Stimulated activated CD4-positive, alpha-beta T cell treated with anti-CD3 and anti-CD28 coated beads, Interleukin-1b, Interleukin-23, amount 100 ng/mL, for 4 hours (primary cell): ENCODE results near the gene CDH4.

Source experiments
- DNase-seq, 2 donors: peaks; one replicate each; pipeline ENCODE4 v3.0.0-alpha.2; 2020; ENCODE audit warnings: low read depth in 2 of 2

The CDH4 gene

GRCh38 chr20:61731363-61732181 lies 479.5 kb downstream of the CDH4 start:
- DNase-seq = no peak

GRCh38 chr20:61732511-61733210 lies 480.6 kb downstream of the CDH4 start:
- DNase-seq = no peak

DNA sequence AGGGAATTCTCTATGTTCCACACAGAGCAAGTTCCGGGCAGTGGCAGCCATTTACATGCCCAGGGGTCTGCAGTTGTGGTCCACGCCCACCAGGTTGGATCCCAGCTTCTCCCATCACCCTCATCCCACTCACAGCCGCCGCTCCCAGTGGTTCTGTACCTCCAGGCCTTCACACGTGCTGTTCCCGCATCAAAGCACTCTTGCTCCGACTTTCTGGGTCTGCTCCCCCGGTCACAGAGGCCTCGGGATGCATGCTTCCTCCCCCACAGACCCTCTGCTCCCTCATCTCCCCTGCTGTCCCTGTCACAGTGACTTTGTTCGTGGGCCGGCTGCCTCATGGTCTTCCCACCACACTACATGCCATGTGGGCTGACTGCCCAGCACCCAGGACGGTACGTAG lies 481.2 kb downstream of the CDH4 start:
- no peak for DNase-seq

- DNase-seq = no peak
These were observed 482.1 kb downstream of the CDH4 start for GRCh38 chr20:61733891-61734732.

DNA sequence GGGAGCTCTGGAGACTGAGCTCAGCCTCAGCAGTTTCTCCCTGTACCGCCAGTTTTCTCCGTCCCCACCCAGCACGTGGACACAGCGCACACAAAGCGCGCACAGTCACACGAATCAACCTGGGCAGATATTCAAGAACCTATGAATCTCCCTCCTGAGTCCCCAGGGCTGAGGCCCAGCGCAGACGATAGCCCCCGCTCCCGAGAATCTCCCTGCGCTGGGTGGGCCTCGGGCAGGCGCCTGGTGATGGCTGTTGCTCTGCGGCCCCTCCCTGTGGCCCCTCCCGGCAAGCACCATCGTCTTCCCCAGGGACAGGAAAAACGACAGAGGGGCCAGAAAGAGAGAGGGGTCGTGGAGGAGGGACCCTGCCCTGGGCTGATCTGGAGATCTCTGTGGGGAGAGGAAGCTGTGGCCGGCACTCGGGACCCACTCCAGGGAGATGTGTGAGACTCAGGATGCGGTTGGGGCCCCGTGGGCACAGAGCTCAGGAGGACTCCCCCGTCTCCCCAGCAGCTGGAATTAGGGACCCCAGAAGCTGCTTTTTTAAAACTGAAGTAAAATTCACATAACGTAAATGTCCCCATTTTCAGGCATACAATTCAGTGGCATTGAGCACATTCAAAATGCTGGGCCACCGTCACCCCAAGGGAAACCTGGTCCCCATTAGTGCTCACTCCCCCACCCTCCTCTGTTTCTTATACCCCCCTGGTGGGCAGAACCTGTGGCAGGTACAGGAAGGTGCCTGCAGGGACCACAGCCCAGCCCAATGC lies 482.9 kb downstream of the CDH4 start:
- no peak for DNase-seq

GRCh38 chr20:61735503-61735785 lies 483.4 kb downstream of the CDH4 start:
- no peak for DNase-seq

DNA sequence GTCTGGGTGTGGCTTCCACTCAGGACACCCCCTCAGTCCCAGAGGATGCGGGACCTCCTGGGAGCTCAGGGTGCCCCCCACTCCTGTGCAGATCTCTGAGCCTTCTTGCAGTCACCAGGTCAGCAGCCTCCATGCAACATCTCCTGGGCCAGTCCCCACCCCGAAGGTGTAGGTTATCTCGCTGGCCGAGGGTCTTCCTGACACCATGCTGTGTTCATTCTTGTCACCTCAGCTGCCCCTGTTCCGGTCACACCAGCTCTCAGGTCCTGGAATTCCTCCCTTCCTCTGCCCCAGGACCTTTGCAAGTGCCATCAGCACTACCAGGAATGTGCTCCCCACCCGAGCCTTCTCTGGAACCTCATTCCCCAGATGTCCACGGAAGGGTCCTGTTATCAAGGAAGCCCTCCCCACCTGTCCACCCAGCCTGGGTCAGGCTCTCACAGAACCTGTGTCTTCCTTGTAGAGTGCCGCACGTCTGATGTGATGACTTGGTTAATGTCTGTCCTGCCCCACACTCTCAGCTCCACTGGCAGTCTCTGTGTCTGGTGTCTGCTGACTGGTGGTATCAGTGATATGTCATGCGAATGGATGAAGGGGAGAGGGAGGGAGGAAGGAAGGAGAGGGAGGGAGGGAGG lies 484.1 kb downstream of the CDH4 start:
- no peak for DNase-seq

DNA sequence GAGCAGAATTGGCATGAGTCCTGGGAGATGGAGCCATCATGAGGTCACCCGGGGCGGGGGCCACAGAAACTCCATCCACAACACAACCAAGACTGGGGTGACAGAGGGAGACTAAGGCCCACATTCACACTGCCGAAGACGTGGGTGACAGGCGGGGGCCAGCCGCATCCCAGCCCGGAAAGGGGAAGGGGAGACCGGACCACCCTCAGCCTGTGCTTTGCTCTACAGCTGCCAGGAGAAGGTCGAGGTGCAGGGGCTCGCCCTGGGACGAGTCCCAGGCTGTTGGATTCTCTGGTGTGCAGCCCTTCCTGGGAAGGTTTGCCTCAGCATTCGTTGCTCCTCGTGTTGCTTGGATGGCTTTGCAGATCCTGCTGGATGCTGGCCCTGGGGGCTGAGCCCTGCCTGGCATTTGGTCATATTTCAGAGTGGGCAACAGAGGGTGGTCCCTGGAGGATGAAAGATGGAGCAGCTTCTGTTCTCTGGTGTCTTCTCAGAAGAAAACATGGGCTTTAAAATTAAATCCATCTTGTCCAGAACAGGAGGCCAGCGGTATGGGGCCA lies 484.8 kb downstream of the CDH4 start:
- no peak for DNase-seq

GRCh38 chr20:61737346-61737745 lies 485.3 kb downstream of the CDH4 start:
- DNase-seq = no peak

DNA sequence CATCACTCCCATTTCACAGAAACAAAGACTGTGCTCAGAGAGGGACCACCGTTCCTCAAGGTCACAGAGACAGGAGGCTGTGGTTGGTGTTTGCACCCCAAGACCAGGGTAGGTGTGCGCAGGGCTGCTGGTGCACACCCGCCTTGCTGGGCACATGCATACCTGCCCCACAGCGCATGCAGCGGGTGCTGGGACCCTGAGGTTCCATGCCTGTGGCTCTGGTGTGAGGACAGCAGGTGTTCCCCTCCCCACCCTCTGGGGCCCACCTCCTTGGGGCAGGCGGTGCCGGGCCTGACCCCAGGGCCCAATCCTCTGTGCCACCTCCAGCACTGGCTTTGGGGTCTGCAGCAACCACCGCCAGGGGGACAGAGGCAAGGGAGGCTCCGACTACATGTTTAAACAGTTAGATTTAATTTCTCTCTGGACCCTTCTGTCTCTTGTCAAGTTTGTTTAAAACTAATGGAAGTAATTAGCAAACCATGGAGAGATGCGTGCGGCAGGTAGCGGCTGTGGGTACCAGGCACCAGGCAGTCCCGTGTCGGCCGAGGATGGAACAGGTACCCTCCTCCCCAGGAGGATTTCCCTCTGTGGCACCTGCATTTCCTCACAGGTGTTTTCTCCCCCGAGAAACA lies 485.9 kb downstream of the CDH4 start:
- DNase-seq = no peak

- no peak for DNase-seq
These were observed 486.6 kb downstream of the CDH4 start for GRCh38 chr20:61738601-61739069.

DNA sequence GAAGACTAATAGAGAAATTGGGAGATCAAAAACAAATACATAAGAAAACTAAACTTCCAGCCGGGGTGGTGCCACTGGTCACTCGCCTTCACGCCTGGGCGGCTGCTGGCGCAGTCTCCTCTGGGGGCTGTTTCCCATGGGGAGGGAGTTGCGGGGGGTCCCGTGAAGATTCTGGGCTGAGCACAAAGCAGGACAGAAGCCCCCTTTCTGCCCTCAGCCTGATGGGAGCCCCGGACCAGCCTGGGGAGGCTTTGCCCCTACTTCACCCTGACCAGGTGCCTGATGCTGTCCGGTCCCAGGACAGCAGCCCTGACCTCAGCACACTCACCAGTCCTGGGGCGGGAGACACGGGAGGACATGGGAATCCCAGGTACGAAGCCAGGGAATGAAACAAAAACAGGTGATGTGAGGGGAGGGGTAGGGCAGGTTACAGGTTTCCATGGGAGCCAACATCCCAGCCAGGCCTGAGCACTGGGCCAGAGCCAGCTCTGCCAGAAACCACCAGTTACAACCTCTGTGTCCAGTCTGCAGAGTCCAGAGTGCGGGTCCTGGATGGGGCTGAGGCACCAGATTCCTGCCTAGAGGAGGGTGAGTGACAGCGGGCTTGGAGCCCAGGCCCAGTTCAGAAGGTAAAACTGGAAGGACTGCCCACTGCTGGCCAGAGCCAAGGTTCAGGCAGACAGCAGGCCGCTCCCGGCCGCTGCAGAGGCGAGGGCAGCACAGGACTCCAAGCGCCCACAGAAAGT lies 487.2 kb downstream of the CDH4 start:
- DNase-seq = no peak

DNA sequence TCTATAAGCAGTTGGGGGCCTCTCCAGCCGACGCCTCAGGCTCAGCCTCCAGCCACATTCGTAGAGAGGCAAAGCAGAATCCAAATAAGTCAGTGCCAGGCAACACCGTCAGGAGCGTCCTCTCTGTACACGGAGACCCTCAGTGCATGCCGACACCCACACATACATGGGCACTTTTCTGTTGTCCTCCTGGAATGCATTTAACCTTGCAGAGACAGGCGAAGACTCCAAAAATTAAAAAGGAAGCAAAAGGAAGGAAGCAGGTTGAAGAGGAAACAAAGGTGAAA lies 487.7 kb downstream of the CDH4 start:
- DNase-seq = no peak

- DNase-seq = no peak
These were observed 490.2 kb downstream of the CDH4 start for GRCh38 chr20:61742097-61742825.

GRCh38 chr20:61743606-61744005 lies 491.5 kb downstream of the CDH4 start:
- DNase-seq = no peak

DNA sequence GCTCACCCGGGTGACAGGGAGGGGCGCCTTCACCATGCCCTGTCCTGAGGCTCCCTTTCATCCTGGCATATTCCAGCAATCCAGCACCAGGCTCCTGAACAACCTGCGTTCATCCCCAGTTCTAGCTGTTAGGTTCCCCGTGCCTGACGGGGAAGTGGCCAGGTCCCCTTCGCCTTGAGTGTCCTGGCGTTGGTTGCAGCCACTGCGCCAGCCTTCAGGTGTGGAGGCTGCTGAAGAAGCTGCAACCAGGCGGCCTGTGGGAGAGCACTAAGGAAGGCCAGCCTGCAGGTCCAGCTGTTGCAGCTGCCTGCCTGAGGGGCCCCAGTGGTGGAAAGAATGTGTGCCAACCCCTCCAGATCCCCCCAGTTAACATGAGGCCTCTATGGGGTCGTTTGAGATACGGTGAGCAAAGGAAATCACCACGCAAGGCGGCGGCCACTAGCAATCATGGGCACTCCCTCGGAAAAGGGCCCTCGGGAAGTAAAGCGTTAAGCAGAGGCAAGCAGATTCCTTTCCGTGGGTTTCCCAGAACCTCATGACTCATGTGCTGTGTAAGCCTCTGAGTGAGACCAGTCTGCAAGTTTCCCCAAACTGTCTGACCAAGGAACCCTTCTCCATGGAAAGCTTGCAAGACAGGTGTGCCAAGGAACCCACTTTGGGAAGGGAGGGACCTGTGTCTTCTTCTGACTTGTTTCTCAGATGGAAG lies 492.8 kb downstream of the CDH4 start:
- DNase-seq = no peak

GRCh38 chr20:61745397-61746146 lies 493.5 kb downstream of the CDH4 start:
- DNase-seq = no peak

DNA sequence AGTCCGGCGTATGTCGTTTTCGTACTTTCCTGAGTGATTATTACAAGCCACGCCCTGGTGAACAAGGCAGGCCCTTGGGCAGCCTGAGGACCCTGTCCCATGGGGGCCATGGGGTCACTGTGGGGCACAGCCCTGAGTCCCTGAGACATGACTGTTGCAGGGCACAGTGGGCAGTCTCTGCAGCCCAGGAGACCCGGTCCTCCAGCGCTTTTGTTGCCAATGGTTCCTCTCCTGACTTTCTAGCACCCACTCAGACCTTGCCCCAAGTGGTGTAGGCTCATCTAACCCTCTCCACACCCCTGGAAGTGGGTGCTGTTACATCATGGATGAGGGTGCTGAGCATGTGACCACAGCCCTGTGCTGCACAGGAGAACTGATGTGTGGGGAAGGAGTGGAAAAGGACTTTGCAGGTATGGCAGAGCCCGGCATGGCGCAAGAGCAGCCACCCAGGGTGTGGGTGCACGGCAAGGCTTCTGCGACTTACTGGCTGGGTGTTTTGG lies 494.1 kb downstream of the CDH4 start:
- DNase-seq = no peak
